Measurements from ENCODE around the gene ZC3H12C. TPM values are rescaled to one million over a fixed set of nuclear protein-coding genes. Genes with fewer than 3 reads are reported as not detected.

ZC3H12C gene
- total and polyA plus RNA-seq, 2 of the 13 experiments (the other 11 are each of a cell fraction or from before 2014, with no cell fraction given): 2.4 to 5.7 TPM

DNA sequence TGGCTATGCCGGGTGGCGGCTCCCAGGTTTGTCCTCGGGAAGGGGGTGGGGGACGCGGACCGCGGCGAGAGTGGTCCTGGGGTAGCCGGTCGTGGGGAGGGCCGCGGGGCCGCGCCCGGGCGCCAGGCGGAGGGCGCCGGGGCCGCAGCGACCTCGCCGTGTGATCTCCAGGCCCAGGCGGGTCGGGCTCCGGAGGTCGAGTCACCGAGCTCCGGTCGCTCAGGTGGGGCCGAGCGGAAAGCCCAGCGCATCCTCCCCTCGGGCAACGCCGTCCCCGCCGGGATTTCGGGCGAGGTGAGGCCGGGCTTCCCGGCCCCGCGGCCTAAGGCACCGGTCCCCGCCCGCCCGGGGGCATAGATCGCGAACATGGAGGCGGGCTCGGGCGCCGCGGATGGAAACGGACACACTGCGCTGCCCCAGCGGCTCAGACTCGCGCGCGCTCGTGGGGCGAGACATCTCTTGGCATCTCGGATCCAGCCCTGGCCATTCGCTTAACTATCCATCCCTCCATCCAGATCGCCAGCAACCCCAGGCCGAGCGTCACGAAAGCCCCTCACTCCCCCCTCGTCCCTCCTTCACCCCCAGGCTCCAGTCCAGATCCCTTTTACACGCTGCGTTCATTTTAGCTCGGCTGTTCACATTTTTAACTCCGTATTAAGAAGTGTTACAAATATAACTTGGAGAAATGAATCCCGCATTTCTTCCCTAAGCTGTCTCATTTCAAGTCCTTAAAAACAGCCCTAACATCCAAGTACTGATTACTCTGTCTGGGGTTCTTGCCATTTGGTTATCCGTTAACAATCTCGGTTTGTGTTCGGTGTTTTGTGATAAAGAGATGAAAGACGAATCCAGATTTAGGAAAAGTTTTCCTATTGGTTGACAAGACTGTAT lies 460 bp downstream of the ZC3H12C start (continued):
- TF ChIP-seq ZNF329 (CRISPR knock-in tag; IDR thresholded peaks at IDR 0.05; ENCODE audit: low read depth) (no peak), ZNF564 (CRISPR knock-in tag; IDR thresholded peaks at IDR 0.05) (peak; percentile 52; the same call in 1 of the 2 replicates), HDAC1 (CRISPR knock-in tag; IDR thresholded peaks at IDR 0.05) (peak; percentile 27; the same call in 1 of the 2 replicates), ZNF143 (CRISPR knock-in tag; IDR thresholded peaks at IDR 0.05) (no peak), KLF6 (CRISPR knock-in tag; IDR thresholded peaks at IDR 0.05) (peak; percentile 41), CBX5 (CRISPR knock-in tag; IDR thresholded peaks at IDR 0.05; ENCODE audit: borderline replicate concordance) (0 out of 2 replicates have a peak, but pooled peaks have one; percentile 33), JUND (CRISPR knock-in tag; IDR thresholded peaks at IDR 0.05) (peak; percentile 16; the same call in 1 of the 2 replicates), ZNF260 (CRISPR knock-in tag; IDR thresholded peaks at IDR 0.05; ENCODE audit: borderline replicate concordance, low read depth) (no peak), IRF2 (CRISPR knock-in tag; IDR thresholded peaks at IDR 0.05) (0 out of 2 replicates have a peak, but pooled peaks have one; percentile 14), ISL2 (CRISPR knock-in tag; IDR thresholded peaks at IDR 0.05) (0 out of 2 replicates have a peak, but pooled peaks have one; percentile 19), ASH2L (IDR thresholded peaks at IDR 0.05; ENCODE audit: insufficient read length, low read depth, low read length) (peak; percentile 62), ZNF354B (CRISPR knock-in tag; IDR thresholded peaks at IDR 0.05) (peak; percentile 50; the same call in 1 of the 2 replicates), ZMYM3 (CRISPR knock-in tag; IDR thresholded peaks at IDR 0.05) (peak; percentile 44; the same call in 1 of the 2 replicates), ZNF598 (CRISPR knock-in tag; IDR thresholded peaks at IDR 0.05; ENCODE audit: borderline replicate concordance) (peak; percentile 19; the same call in 1 of the 2 replicates)
- TF ChIP-seq, protein P1, sequence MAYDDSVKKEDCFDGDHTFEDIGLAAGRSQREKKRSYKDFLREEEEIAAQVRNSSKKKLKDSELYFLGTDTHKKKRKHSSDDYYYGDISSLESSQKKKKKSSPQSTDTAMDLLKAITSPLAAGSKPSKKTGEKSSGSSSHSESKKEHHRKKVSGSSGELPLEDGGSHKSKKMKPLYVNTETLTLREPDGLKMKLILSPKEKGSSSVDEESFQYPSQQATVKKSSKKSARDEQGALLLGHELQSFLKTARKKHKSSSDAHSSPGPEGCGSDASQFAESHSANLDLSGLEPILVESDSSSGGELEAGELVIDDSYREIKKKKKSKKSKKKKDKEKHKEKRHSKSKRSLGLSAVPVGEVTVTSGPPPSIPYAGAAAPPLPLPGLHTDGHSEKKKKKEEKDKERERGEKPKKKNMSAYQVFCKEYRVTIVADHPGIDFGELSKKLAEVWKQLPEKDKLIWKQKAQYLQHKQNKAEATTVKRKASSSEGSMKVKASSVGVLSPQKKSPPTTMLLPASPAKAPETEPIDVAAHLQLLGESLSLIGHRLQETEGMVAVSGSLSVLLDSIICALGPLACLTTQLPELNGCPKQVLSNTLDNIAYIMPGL (CRISPR knock-in tag; IDR thresholded peaks at IDR 0.05; ENCODE audit: borderline replicate concordance in 1 of 2, low read depth in 1 of 2): peak; percentile 41 to 85
- TF ChIP-seq, protein P2, sequence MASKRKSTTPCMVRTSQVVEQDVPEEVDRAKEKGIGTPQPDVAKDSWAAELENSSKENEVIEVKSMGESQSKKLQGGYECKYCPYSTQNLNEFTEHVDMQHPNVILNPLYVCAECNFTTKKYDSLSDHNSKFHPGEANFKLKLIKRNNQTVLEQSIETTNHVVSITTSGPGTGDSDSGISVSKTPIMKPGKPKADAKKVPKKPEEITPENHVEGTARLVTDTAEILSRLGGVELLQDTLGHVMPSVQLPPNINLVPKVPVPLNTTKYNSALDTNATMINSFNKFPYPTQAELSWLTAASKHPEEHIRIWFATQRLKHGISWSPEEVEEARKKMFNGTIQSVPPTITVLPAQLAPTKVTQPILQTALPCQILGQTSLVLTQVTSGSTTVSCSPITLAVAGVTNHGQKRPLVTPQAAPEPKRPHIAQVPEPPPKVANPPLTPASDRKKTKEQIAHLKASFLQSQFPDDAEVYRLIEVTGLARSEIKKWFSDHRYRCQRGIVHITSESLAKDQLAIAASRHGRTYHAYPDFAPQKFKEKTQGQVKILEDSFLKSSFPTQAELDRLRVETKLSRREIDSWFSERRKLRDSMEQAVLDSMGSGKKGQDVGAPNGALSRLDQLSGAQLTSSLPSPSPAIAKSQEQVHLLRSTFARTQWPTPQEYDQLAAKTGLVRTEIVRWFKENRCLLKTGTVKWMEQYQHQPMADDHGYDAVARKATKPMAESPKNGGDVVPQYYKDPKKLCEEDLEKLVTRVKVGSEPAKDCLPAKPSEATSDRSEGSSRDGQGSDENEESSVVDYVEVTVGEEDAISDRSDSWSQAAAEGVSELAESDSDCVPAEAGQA (IDR thresholded peaks at IDR 0.05; ENCODE audit: low read depth): no peak
- TF ChIP-seq, protein P2 (CRISPR knock-in tag; IDR thresholded peaks at IDR 0.05; ENCODE audit: borderline replicate concordance): no peak
- TF ChIP-seq, protein P3, sequence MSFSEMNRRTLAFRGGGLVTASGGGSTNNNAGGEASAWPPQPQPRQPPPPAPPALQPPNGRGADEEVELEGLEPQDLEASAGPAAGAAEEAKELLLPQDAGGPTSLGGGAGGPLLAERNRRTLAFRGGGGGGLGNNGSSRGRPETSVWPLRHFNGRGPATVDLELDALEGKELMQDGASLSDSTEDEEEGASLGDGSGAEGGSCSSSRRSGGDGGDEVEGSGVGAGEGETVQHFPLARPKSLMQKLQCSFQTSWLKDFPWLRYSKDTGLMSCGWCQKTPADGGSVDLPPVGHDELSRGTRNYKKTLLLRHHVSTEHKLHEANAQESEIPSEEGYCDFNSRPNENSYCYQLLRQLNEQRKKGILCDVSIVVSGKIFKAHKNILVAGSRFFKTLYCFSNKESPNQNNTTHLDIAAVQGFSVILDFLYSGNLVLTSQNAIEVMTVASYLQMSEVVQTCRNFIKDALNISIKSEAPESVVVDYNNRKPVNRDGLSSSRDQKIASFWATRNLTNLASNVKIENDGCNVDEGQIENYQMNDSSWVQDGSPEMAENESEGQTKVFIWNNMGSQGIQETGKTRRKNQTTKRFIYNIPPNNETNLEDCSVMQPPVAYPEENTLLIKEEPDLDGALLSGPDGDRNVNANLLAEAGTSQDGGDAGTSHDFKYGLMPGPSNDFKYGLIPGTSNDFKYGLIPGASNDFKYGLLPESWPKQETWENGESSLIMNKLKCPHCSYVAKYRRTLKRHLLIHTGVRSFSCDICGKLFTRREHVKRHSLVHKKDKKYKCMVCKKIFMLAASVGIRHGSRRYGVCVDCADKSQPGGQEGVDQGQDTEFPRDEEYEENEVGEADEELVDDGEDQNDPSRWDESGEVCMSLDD (CRISPR knock-in tag; IDR thresholded peaks at IDR 0.05; ENCODE audit: borderline replicate concordance): no peak
